CD4-positive, alpha-beta T cell treated with Interleukin-6 for 4 hours (primary cell): ENCODE data around the gene ZNF423.

Experiments
- DNase-seq: peaks from one replicate; pipeline ENCODE4 v3.0.0-alpha.2; 2020; ENCODE audit warnings: mixed read lengths

Gene ZNF423

DNA sequence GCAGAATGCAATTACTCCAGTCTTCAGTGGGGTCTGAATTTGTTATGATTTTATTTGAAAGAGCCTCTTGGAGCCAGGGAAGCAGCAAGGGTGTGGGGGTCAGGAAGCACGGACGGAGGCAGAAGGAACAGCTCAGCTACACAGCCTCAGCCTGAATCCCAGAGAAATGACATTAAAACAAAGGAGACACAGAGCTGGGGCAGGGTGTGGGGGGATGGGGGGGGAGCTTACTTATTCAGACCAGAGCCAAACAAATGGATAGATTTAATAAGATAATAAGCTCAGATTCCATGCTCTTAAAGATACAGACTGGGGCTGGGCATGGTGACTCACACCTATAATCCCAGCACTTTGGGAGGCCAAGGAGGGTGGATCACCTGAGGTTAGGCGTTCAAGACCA lies 195.3 kb downstream of the ZNF423 start:
- DNase-seq, result no peak

- DNase-seq, result no peak
Observed at GRCh38 chr16:49659356-49659755, 196.6 kb downstream of the ZNF423 start.

DNA sequence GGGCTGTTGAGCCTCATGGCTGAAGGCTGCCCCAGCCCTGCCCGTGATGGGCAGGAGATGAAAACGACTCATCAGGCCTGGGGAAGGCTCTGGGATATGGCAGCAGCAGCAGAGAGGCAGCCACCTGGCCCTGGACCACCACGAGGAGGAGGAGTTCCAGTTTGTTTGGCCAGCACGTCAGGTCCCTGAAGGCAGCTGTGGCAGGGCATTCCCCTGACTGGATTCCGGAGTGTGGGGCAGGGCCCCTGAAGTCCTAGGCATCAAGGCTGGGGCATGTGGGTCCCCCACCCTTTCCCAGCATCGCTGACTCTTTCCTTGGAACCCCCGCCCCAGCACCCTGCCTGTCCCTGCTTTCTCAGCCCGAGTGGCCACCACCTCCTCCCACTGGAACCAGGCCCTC lies 197.4 kb downstream of the ZNF423 start:
- no peak for DNase-seq

DNA sequence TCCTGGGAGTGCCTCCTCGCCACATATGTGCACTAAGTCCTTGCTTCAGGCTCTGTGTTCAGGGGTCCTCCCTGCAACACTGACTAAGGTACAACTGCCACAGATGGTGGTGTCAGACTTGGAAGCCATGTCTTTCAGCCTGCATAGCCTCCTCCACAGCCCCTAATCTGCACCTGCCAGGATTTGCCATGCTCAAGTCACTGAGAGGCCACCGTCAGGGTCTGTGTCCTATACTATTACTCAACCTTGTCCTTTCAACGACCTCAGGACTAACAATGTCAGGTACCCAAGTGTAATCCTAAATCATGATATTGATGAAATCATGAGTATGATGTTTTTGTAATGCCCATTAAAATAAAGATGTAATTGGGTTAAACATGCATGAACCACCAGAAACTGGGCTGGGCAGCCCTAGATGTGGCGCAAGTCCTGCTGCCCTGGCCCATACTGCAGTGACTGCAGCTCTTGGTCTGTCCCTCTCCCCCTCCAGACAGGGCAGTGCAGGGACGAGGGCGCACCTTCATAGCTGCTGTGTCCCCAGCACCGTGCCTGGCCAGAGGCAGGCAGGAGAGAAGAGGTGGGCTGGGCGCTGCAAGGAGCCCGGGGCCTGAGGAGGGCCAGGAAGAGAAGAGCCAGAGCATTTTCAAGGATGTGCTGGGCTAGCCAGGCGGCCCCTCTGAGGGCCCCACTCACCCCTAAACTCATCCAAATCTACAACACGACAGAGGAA lies 198.0 kb downstream of the ZNF423 start:
- no peak for DNase-seq

GRCh38 chr16:49654425-49654824 lies 201.5 kb downstream of the ZNF423 start:
- DNase-seq, result no peak

DNA sequence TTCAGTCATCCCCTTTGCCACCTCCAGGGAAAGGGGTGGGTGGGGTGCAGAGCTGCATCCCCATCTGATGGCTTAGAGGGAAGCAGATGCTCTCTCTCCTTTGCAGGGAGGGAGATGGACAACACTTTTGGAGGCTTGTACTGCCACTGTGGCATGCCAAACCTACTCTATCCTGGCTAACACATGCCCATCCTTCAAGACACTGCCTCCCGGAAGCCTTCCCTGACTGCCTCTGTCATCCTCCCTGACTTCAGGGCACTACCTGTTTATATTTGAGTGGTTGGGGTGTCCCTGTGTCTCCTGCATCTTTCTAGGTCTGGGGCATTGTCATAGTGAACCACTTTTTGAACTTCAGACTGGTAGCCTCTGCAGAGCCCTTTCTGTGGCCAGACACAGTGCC lies 202.3 kb downstream of the ZNF423 start:
- DNase-seq, result no peak

DNA sequence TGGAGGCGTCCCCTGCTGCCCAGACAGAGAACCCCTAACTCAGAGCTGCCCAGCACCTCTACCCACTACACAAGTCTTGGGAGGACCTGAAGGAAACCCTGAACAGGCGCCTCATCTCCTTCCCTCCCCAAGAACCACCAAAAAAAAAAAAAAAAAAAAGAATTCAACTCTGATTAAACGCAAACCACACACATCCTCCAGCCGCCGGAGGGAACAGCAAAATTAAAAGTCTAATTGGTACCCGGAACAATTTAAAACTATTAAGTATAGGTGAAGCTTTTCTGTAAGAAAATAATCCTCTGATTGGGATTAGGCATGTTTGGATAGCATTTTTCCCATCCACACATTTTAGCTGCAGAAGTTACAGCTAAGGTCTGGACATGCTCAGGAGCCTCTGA lies 202.7 kb downstream of the ZNF423 start:
- no peak for DNase-seq

DNA sequence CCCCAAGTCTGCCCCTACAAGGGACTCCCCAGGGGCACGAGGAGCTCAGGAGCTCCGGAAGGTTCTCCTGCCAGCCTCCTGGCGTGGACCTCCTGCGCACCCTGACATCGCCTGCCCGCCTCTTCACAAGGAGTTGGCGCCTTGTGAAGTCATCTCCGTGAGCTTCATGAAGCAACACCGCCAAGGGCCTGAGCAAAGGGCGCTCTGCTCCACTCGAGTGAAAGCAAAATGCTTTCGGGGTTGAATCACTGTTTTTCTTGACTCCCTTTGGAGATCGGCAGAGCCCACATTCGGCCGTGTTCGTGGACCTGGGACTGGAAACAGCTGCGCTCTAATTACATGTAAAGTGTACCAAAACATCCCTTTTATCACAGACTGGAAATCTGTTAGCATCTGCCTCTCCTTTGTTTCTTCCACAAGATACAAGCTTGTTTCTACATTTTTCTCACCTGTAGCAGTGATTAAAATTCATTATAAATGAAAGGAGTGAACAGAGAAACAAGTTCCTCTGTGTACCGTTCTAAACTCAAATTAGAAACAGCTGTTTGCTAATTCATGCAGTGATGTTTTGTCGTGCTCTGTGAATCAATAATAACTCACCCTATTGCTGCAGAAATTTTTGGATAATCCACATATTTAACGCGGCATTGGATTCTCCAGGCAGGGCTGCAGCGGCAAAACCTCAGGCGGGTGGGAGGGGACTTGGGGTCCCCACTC lies 203.3 kb downstream of the ZNF423 start:
- no peak for DNase-seq

DNA sequence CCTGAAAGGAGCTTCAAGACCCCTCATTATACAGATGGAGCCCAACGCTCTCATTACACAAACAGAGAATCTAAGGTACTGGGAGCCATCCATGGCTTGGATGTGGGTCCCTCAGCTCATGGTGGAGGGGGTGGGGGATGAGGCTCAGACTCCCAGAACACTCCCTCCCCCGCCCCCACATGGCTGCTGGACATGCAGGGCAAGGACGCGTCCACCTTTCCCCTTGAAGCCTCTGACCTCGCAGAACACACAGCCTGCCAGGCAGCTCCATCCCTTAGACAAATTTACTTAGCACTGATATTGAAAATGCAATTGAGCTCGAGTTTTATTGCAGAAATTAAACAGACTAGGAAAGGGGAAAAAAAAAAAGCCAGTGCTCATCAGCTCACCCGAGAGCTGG lies 203.9 kb downstream of the ZNF423 start:
- DNase-seq, result no peak

GRCh38 chr16:49651226-49651625 lies 204.7 kb downstream of the ZNF423 start:
- DNase-seq, result no peak

DNA sequence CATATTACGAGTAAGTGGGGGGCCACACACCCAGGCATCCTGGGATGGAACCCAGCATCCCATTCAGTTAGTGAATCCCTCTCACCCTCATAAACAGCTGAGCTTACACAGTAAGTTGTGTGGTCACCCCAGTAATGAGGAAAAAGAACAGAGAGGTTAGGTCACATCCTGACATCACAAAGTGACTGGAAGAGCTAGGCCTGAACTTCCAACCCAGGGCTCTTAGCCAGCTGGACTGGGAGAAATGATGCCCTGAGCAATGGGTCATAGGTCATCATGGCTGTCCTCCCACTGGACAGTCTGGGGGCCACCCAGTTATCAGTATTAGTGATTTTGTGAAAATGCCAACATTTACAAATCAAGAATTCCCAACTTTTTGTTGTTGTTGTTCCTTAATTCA lies 205.3 kb downstream of the ZNF423 start:
- DNase-seq, result no peak

DNA sequence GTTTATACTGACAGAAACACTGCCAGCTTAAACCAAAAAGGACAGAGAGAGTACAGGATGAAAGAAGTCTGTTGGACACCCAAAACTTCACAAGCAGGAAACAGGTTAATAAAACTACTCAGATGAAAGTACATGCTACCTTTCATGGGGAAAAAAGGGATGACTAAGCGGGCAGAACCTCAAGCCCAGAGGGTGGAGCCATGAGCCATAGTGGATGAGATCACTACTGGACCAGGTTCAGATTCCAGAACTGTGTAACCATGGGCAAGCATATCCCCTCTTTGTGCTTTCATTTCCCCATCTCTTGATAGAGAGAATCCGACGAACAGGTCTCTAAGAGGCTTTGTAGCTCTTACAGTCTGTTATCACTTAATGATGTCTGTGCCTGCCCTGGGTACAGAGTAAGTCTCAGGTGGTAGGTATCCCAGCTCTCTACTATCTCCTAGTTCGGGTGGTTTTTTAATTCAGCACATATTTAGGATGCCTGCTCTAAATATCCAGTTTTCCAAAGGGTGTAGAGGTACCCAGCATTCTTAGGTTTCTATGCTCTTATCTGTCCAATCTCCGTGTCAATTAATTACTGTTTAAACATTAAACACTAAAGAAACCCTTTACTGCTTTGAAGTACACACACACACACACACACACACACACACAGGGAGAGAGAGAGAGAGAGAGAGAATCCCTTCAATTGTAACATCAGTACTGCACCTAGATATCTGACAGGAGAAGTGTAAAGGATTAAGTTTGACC lies 206.7 kb downstream of the ZNF423 start:
- no peak for DNase-seq

GRCh38 chr16:49647673-49648072 lies 208.2 kb downstream of the ZNF423 start:
- DNase-seq, result no peak

GRCh38 chr16:49645263-49645662 lies 210.6 kb downstream of the ZNF423 start:
- no peak for DNase-seq

DNA sequence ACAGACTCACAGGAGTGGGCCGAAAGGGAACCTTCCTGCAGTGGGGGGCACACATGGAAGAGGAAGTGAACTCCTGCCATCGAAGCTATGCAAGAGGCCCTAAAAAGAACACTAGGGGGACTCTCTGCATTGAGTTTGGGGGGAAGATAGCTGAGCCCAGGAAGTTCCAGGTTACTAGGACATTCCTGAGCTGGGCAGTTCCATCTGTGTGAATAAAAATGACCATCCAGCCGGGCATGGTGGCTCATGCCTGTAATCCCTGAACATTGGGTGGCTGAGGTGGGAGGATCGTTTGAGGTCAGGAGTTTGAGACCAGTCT lies 211.8 kb downstream of the ZNF423 start:
- no peak for DNase-seq

- DNase-seq, result no peak
Observed at GRCh38 chr16:49643429-49644144, 212.3 kb downstream of the ZNF423 start.

DNA sequence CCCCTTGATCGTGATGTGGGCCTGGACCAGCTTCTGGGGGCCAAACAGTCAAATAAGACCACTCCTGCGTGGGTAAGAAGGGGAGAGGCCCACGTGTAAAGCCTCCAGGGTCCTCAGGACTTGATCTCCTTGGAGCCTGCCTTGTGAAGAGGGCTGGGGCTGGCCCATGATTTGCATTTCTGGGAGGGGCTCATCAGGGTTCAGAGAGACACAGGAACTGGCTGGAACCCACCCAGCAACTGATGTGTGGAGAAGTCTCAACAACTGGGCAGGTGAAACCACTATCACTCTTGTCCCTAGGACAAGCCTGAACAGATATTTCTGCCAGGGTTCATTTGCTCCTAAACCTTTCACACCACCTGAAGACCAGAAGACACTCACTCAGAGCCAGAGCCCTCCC lies 214.7 kb downstream of the ZNF423 start:
- DNase-seq, result no peak

DNA sequence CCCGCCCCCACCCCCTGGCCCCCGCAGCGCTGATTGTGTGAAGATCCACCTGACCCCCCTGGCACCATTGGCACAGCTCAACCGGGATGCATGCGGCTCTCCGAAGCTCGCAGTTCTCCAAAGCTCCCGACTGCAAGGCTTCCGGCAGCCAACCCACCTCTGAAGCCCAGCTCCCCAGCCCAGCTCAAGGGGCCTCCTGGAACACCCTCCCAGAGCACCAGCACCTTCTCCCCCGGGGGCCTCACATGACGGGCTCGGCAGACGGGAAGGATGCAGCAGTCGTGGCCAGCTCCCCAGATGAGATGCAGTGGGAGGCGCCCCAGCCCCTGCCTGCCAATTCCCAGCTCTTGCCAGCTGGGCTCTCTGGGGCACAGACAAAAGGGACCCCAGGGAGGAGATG lies 215.3 kb downstream of the ZNF423 start:
- DNase-seq, result no peak

- DNase-seq, result no peak
Observed at GRCh38 chr16:49639739-49640431, 216.0 kb downstream of the ZNF423 start.

DNA sequence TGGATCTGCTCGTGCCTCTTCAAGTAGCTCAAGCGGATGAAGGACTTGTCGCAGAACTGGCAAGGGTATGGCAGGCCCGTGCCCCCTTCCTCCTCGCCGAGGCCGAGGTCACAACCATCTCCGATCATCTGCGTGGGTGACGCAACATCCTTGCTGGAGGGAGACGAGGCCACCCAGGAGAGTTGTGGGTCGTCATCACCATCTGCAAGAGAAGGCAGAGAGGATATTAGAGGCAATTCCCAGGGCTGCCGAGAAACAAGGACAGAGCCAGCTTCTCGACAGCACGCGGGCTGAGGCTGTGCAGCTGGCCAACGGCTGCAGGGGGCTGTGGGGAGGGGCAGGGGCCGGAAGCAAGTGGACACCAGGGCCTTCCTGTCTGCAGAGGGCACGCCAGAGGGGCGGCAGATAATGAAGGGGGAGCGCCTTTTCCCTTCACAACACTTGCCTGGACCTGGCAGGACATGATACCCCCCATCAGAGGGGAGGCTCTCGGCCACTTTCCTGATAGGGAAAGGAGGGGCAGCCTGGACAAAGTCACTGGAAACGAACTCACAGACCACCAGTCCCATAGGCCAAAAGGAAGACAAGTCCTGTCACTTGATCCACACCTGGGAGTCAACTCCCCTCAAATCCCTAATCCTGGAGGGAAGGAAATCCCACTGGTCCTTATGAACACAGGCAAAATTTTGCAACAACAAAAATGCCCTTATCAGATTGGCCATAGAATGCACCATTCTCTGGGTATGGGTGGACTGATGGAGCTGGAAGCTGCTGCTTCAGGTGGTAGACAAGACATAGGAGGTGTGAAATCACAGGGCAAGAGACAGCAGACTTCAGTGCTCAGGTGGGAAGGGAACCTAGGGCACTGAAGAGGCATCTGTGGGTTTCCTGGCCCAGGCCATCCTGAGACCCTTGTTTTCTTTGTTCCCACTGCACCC lies 217.0 kb downstream of the ZNF423 start:
- DNase-seq, result no peak

DNA sequence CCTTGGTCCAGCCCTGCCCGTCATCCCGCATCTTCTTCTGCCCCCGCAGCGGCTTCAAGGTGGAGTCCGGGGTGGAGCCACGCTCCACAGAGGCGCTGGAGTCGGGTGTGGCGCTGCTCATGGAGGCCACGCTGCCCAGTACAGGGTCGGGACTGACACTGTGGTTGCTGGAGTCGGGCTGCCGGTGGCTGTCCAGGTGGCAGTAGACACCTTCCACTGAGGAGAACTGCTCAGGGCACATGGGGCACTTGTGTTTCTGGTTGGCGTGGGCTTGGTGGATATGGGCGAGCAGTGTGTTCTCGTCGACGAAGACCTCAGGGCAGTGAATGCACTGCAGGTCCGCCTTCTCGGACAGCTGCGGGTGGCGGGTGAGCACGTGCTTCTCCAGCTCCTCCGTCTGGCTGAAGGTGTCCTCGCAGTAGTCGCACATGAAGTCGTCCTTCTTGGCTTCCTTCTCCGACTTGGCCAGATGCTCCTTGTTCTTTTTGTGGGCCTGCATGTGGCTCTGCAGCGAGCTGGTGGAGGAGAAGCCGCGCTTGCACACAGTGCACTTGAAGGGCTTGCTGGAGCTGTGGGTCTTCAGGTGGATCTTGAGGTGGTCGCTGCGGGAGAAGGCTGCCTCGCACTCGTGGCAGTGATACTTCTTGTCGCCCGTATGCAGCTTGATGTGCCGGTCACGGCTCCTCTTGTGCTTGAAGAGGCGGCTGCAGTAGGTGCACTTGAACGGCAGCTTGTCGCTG lies 217.8 kb downstream of the ZNF423 start:
- no peak for DNase-seq
